ENCODE measurements around the gene PIP5K1C. TPM values are rescaled to one million over a fixed set of nuclear protein-coding genes. Genes with fewer than 3 reads are reported as not detected.

PIP5K1C gene
- total RNA-seq, 1 experiment from 2014 or later: 20.0 TPM

- H3K27ac ChIP-seq: no peak overlapping the region
- no peak overlapping the region for H2AFZ ChIP-seq
- no peak for DNase-seq
- no peaks in the 10 kb centered on the region for H3K9me3 ChIP-seq (ENCODE audit: insufficient read depth, low read depth)
- TF ChIP-seq, protein P1, sequence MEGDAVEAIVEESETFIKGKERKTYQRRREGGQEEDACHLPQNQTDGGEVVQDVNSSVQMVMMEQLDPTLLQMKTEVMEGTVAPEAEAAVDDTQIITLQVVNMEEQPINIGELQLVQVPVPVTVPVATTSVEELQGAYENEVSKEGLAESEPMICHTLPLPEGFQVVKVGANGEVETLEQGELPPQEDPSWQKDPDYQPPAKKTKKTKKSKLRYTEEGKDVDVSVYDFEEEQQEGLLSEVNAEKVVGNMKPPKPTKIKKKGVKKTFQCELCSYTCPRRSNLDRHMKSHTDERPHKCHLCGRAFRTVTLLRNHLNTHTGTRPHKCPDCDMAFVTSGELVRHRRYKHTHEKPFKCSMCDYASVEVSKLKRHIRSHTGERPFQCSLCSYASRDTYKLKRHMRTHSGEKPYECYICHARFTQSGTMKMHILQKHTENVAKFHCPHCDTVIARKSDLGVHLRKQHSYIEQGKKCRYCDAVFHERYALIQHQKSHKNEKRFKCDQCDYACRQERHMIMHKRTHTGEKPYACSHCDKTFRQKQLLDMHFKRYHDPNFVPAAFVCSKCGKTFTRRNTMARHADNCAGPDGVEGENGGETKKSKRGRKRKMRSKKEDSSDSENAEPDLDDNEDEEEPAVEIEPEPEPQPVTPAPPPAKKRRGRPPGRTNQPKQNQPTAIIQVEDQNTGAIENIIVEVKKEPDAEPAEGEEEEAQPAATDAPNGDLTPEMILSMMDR (conservative IDR thresholded peaks at IDR 0.05): no peak
- no peak for TF ChIP-seq EZH2 (IDR thresholded peaks at IDR 0.05; ENCODE audit: low read depth)
- no peaks in the 10 kb centered on the region for H3K27me3 ChIP-seq (ENCODE audit: insufficient read depth, low read depth)
- no peaks in the 10 kb centered on the region for H3K36me3 ChIP-seq (ENCODE audit: low read depth)
- H3F3A ChIP-seq (ENCODE audit: insufficient read depth, low read depth): no peaks in the 10 kb centered on the region
- H3K9me2 ChIP-seq (ENCODE audit: insufficient read depth): no peaks in the 10 kb centered on the region
- no peak overlapping the region for H3K4me3 ChIP-seq
- ChIA-PET POLR2A (ENCODE audit: unreplicated experiment) (no interaction called here), CTCF (no interaction called here)
- H3K79me2 ChIP-seq (ENCODE audit: low read depth): no peaks in the 10 kb centered on the region
- H4K20me1 ChIP-seq (ENCODE audit: insufficient read depth): no peaks in the 10 kb centered on the region
- BruUV-seq (replicated peaks): no TSS peak
- intact Hi-C loops (cut with micrococcal nuclease; ENCODE audit: unreplicated experiment): no loop called here
- no peaks in the 10 kb centered on the region for H3K4me1 ChIP-seq (replicated peaks; ENCODE audit: insufficient read depth)
- H3K4me2 ChIP-seq: no peak overlapping the region
Observed at GRCh38 chr19:3642296-3642695, 58.0 kb downstream of the PIP5K1C start.

GRCh38 chr19:3641515-3642269, 58.6 kb downstream of the PIP5K1C start:
- H3K4me3 ChIP-seq: no peak overlapping the region
- no peaks in the 10 kb centered on the region for H3K27me3 ChIP-seq (ENCODE audit: insufficient read depth, low read depth)
- H3K36me3 ChIP-seq (ENCODE audit: low read depth): no peaks in the 10 kb centered on the region
- H3K4me1 ChIP-seq (replicated peaks; ENCODE audit: insufficient read depth): no peaks in the 10 kb centered on the region
- intact Hi-C loops (cut with micrococcal nuclease; ENCODE audit: unreplicated experiment): no loop called here
- DNase-seq: no peak
- no peaks in the 10 kb centered on the region for H4K20me1 ChIP-seq (ENCODE audit: insufficient read depth)
- TF ChIP-seq, protein P1 (conservative IDR thresholded peaks at IDR 0.05): no peak
- TF ChIP-seq EZH2 (IDR thresholded peaks at IDR 0.05; ENCODE audit: low read depth): no peak
- ChIA-PET POLR2A (ENCODE audit: unreplicated experiment) (no interaction called here), CTCF (no interaction called here)
- no TSS peak for BruUV-seq (replicated peaks)
- H3K4me2 ChIP-seq: no peak overlapping the region
- no peak overlapping the region for H3K27ac ChIP-seq
- H2AFZ ChIP-seq: no peak overlapping the region
- H3K79me2 ChIP-seq (ENCODE audit: low read depth): no peaks in the 10 kb centered on the region
- H3K9me2 ChIP-seq (ENCODE audit: insufficient read depth): no peaks in the 10 kb centered on the region
- H3K9me3 ChIP-seq (ENCODE audit: insufficient read depth, low read depth): no peaks in the 10 kb centered on the region
- no peaks in the 10 kb centered on the region for H3F3A ChIP-seq (ENCODE audit: insufficient read depth, low read depth)

DNA sequence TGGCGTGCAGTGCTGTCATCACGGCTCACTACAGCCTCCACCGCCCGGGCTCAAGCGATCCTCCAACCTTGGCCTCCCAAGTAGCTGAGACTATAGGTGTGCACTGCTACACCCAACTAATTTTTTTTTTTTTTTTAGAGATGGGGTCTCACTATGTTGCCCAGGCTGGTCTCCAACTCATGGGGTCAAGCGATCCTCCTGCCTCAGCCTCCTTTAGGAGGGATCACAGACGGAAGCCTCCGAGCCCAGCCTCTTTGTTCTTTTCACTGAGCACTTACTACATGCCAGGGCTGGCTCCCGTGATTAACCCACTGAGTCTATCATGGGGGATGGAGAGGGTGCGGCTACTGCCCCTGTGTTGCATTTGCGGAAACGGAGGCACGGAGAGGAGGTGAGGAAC, 60.8 kb downstream of the PIP5K1C start:
- no peaks in the 10 kb centered on the region for H4K20me1 ChIP-seq (ENCODE audit: insufficient read depth)
- CTCF ChIA-PET: no interaction called here
- POLR2A ChIA-PET (ENCODE audit: unreplicated experiment): no interaction called here

More for the DNA sequence above, 60.8 kb downstream of the PIP5K1C start:
- no peak for DNase-seq
- intact Hi-C loops (cut with micrococcal nuclease; ENCODE audit: unreplicated experiment): no loop called here
- Histone ChIP-seq H3K79me2 (ENCODE audit: low read depth) (no peaks in the 10 kb centered on the region), H2AFZ (no peak overlapping the region), H3K27me3 (ENCODE audit: insufficient read depth, low read depth) (no peaks in the 10 kb centered on the region), H3K4me2 (no peak overlapping the region), H3K9me3 (ENCODE audit: insufficient read depth, low read depth) (no peaks in the 10 kb centered on the region), H3K36me3 (ENCODE audit: low read depth) (no peaks in the 10 kb centered on the region), H3K4me3 (no peak overlapping the region), H3K4me1 (replicated peaks; ENCODE audit: insufficient read depth) (no peaks in the 10 kb centered on the region), H3K9me2 (ENCODE audit: insufficient read depth) (no peaks in the 10 kb centered on the region), H3F3A (ENCODE audit: insufficient read depth, low read depth) (no peaks in the 10 kb centered on the region), H3K27ac (no peak overlapping the region)
- BruUV-seq (replicated peaks): no TSS peak
- TF ChIP-seq, protein P1 (conservative IDR thresholded peaks at IDR 0.05): no peak
- TF ChIP-seq EZH2 (IDR thresholded peaks at IDR 0.05; ENCODE audit: low read depth): no peak
